ENCODE data around the gene PHOSPHO1.

GRCh38 chr17:49214676-49215360 is 15.8 kb downstream of the PHOSPHO1 start:
- TF ChIP-seq POLR2A (IDR thresholded peaks at IDR 0.05; ENCODE audit: low read length) (no peak), GATA1 (IDR thresholded peaks at IDR 0.05; ENCODE audit: low read depth, low read length) (no peak)
